Measurements from ENCODE around the gene DDIT4.
A peak's percentile ranks its signal among the peaks of the same experiment; 100 is the strongest.
"Not testable (repeated sequence)": the region's sequence is repeated elsewhere in the genome, so short reads cannot be mapped to it uniquely, and the experiment has no call there.

The DDIT4 gene

GRCh38 chr10:72267819-72268399 is 5.8 kb upstream of the DDIT4 start:
- DNase-seq (ENCODE audit: low read depth), result no peak

- DNase-seq (ENCODE audit: low read depth), result not testable (repeated sequence)
These were observed 5.1 kb upstream of the DDIT4 start for GRCh38 chr10:72268475-72269200.

- DNase-seq (ENCODE audit: low read depth), result no peak
These were observed 3.0 kb upstream of the DDIT4 start for GRCh38 chr10:72270607-72271281.

- no peak for DNase-seq (ENCODE audit: low read depth)
These were observed 875 bp upstream of the DDIT4 start for GRCh38 chr10:72272689-72273409.

- no peak for DNase-seq (ENCODE audit: low read depth)
These were observed 547 bp downstream of the DDIT4 start for GRCh38 chr10:72274213-72274729.

GRCh38 chr10:72274730-72275350 is 1.1 kb downstream of the DDIT4 start:
- no peak for DNase-seq (ENCODE audit: low read depth)

- DNase-seq (ENCODE audit: low read depth), result no peak
These were observed 1.8 kb downstream of the DDIT4 start for GRCh38 chr10:72275351-72276012.

GRCh38 chr10:72276013-72276387 is 2.3 kb downstream of the DDIT4 start:
- DNase-seq (ENCODE audit: low read depth), result no peak

- DNase-seq (ENCODE audit: low read depth), result no peak
These were observed 3.0 kb downstream of the DDIT4 start for GRCh38 chr10:72276421-72277339.

GRCh38 chr10:72277340-72277995 is 3.7 kb downstream of the DDIT4 start:
- DNase-seq (ENCODE audit: low read depth), result no peak

GRCh38 chr10:72277996-72278667 is 4.4 kb downstream of the DDIT4 start:
- DNase-seq (ENCODE audit: low read depth), result no peak

- no peak for DNase-seq (ENCODE audit: low read depth)
These were observed 5.1 kb downstream of the DDIT4 start for GRCh38 chr10:72278668-72279393.

- DNase-seq (ENCODE audit: low read depth), result not testable (repeated sequence)
These were observed 5.9 kb downstream of the DDIT4 start for GRCh38 chr10:72279587-72279986.

- DNase-seq (ENCODE audit: low read depth), result no peak
These were observed 9.4 kb downstream of the DDIT4 start for GRCh38 chr10:72283131-72283530.

- no peak for DNase-seq (ENCODE audit: low read depth)
These were observed 12.3 kb downstream of the DDIT4 start for GRCh38 chr10:72285972-72286521.

- DNase-seq (ENCODE audit: low read depth), result no peak
These were observed 17.4 kb downstream of the DDIT4 start for GRCh38 chr10:72291019-72291532.

- DNase-seq (ENCODE audit: low read depth), result peak; percentile 51
These were observed 18.5 kb downstream of the DDIT4 start for GRCh38 chr10:72292223-72292691.

Measured in stimulated activated CD4-positive, alpha-beta T cell treated with anti-CD3 and anti-CD28 coated beads, Interleukin-2, amount 100 ng/mL, for 4 hours (primary cell).